Ishikawa (cell line): Measurements from ENCODE around the gene PPP1R3D.

Experiments
- CEBPB ChIP-seq: IDR thresholded peaks from 2 replicates; pipeline ENCODE4 v1.6.1; 2012
- CREB1 ChIP-seq: IDR thresholded peaks from 2 replicates; pipeline ENCODE4 v1.6.1; 2012; ENCODE audit warnings: low read depth
- EGR1 ChIP-seq: IDR thresholded peaks from 2 replicates; pipeline ENCODE4 v1.6.1; 2012
- EP300 ChIP-seq: IDR thresholded peaks from 2 replicates; pipeline ENCODE4 v1.6.1; 2012; ENCODE audit warnings: borderline replicate concordance
- FOXM1 ChIP-seq: IDR thresholded peaks from 2 replicates; pipeline ENCODE4 v1.6.1; 2012; ENCODE audit warnings: low read depth, borderline replicate concordance
- RAD21 ChIP-seq: IDR thresholded peaks from 2 replicates; pipeline ENCODE4 v1.6.1; 2012; ENCODE audit warnings: low read depth
- TAF1 ChIP-seq: IDR thresholded peaks from 2 replicates; pipeline ENCODE4 v1.6.1; 2012; ENCODE audit warnings: low read depth, mild to moderate bottlenecking
- TCF12 ChIP-seq: IDR thresholded peaks from 2 replicates; pipeline ENCODE4 v1.6.1; 2012; ENCODE audit warnings: low read depth
- TEAD4 ChIP-seq: IDR thresholded peaks from 2 replicates; pipeline ENCODE4 v1.6.1; 2012
- YY1 ChIP-seq: IDR thresholded peaks from 2 replicates; pipeline ENCODE4 v1.6.1; 2012; ENCODE audit warnings: low read depth
- ZBTB7A ChIP-seq: IDR thresholded peaks from 2 replicates; pipeline ENCODE4 v1.6.1; 2012; ENCODE audit warnings: low read depth
- TF ChIP-seq, protein P1 (sequence below): IDR thresholded peaks from 2 replicates; pipeline ENCODE4 v1.6.1; 2012; ENCODE audit warnings: low read depth, mild to moderate bottlenecking
- TF ChIP-seq, protein P2 (sequence below): IDR thresholded peaks from 2 replicates; pipeline ENCODE4 v1.6.1; 2012
- TF ChIP-seq, protein P3 (sequence below): IDR thresholded peaks from 2 replicates; pipeline ENCODE4 v1.6.1; 2012

The PPP1R3D gene

DNA sequence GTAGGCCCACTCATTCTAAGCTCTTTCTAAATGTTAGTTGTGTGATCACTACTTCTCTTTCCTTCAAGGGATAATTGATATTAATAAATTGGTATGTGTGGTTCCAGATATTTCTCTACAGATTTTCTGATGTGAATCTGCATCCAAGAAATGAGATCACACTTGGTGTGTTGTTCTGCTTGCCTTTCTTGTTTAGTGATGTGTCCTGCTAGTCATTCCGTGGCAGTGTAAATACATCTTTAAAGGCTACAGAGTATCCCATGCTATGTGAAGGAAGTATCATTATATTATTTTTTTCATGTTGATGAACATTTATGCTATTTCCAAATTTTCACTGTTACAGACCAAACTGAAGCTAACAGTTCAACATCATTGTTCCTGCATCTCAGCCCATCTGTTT, 31.3 kb upstream of the PPP1R3D start:
- TF ChIP-seq YY1 (no peak), RAD21 (no peak), EP300 (no peak)

DNA sequence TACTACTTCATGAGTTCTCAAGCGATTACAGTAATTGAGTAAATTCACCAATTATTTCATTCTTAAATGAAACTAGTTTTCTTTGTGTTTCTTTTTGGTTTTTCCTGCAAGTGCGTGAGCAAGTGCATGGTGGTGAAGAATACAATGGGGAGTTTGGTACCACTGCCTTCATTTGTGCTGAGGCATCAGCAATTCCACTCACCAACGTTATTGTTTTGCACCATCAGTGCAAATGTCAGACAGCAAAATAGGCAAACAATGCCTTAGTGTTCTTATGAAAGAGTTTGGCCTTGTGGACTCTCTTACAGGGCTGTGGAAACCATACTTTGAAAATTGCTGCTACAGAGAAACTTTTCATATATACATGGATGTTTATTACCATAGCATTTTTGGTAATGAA, 26.3 kb upstream of the PPP1R3D start:
- TF ChIP-seq TEAD4: no peak
- TF ChIP-seq, protein P1, sequence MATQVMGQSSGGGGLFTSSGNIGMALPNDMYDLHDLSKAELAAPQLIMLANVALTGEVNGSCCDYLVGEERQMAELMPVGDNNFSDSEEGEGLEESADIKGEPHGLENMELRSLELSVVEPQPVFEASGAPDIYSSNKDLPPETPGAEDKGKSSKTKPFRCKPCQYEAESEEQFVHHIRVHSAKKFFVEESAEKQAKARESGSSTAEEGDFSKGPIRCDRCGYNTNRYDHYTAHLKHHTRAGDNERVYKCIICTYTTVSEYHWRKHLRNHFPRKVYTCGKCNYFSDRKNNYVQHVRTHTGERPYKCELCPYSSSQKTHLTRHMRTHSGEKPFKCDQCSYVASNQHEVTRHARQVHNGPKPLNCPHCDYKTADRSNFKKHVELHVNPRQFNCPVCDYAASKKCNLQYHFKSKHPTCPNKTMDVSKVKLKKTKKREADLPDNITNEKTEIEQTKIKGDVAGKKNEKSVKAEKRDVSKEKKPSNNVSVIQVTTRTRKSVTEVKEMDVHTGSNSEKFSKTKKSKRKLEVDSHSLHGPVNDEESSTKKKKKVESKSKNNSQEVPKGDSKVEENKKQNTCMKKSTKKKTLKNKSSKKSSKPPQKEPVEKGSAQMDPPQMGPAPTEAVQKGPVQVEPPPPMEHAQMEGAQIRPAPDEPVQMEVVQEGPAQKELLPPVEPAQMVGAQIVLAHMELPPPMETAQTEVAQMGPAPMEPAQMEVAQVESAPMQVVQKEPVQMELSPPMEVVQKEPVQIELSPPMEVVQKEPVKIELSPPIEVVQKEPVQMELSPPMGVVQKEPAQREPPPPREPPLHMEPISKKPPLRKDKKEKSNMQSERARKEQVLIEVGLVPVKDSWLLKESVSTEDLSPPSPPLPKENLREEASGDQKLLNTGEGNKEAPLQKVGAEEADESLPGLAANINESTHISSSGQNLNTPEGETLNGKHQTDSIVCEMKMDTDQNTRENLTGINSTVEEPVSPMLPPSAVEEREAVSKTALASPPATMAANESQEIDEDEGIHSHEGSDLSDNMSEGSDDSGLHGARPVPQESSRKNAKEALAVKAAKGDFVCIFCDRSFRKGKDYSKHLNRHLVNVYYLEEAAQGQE: no peak
- TF ChIP-seq TCF12: no peak

DNA sequence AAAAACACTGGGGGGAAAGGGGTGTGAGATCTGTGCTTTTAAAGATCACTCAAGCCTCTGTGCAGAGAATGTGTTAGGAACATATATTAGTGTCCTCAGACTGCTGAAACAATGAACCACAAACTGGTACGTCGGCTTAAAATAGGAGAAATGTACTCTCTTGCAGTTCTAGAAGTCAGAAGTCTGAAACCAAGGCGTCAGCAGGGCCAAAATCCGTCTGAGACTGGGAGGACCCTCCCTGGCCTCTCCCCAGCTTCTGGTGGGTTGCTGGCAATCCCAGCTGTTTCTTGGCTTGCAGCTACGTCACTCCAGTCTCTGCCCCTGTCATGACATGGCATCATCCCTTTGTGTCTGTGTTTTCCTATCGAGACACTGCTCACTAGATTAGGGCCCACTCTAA, 22.1 kb upstream of the PPP1R3D start:
- TF ChIP-seq RAD21: no peak
- no peak for TF ChIP-seq CREB1
- no peak for TF ChIP-seq FOXM1
- TF ChIP-seq TCF12: no peak

DNA sequence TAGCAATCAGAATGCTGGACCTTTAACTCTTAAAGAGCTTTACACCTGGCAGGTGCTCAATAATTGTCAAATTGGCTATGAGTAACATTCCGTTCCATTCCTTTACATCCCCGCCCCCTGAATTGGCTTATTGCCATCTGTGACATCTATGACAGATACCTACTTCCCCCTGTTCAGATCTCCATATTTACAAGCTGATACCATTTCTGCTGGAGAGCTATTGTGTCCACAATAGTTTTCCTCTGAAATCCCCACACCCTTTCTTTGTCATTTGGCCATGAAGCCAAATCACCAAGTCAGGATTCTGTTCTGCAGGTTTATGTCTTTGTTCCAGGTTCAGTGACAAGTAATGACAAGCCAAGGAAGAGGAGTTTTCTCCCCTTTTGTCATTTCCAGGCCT, 21.3 kb upstream of the PPP1R3D start:
- TF ChIP-seq ZBTB7A: no peak
- TF ChIP-seq EGR1: no peak
- TF ChIP-seq, protein P2, sequence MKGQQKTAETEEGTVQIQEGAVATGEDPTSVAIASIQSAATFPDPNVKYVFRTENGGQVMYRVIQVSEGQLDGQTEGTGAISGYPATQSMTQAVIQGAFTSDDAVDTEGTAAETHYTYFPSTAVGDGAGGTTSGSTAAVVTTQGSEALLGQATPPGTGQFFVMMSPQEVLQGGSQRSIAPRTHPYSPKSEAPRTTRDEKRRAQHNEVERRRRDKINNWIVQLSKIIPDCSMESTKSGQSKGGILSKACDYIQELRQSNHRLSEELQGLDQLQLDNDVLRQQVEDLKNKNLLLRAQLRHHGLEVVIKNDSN: no peak
- TF ChIP-seq, protein P3, sequence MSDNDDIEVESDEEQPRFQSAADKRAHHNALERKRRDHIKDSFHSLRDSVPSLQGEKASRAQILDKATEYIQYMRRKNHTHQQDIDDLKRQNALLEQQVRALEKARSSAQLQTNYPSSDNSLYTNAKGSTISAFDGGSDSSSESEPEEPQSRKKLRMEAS: no peak
- no peak for TF ChIP-seq CEBPB

DNA sequence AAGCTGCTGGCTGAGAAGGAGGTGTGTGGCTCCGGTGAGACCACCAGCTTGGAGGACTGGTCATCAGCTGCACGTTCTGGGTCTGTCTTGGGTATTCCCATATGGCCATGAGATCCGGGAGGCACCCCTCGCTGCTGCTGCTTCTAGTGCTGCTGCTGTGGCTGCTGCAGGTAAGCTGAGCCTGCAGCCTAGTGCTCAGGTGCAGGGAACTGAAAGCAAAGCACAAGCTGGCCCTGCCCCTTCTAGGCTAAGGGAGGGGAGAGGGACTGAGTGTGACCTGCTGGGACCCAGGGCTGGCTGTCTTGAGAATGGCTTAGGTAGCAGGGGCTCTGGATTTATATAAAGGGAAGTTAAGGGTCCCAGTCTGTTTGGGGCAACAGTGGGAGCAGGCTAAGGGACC, 18.5 kb upstream of the PPP1R3D start:
- TF ChIP-seq CREB1: no peak
- no peak for TF ChIP-seq TAF1
- TF ChIP-seq, protein P2: no peak
- TF ChIP-seq RAD21: no peak
- TF ChIP-seq, protein P1: no peak

DNA sequence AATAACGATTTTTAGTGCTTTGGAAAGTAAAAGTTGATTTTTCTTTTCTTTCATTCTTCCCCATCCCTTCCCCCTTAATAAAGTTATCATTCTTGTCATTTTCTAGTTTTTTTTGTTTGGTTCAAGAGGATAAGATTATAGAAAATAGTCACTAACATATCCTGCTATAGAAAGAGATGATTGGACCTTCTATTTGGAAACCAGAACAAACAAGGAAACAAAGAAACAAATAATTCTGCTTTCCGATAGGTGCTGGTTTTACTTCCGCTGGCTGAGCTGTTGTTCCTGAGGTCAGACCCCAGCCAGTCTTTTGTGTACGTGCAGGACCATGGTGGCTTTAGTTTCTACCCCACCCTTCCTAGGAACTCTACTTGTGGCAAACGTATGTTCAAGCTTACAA, 18.0 kb upstream of the PPP1R3D start, which contains the start of gene CDH26:
TSS of gene CDH26 (plus strand) at position 301 of the 400 bp plus-strand sequence. CDS start 304 bp downstream, outside the sequence.
- no peak for TF ChIP-seq CEBPB
- TF ChIP-seq, protein P1: no peak
- TF ChIP-seq EP300: no peak
- TF ChIP-seq TEAD4: no peak
- no peak for TF ChIP-seq CREB1
- TF ChIP-seq, protein P3: no peak
- TF ChIP-seq FOXM1: no peak
- no peak for TF ChIP-seq ZBTB7A
- TF ChIP-seq TCF12: no peak
- TF ChIP-seq, protein P2: no peak
- no peak for TF ChIP-seq EGR1
